ENCODE data around the gene HAL. TPM values are rescaled to one million over a fixed set of nuclear protein-coding genes. Genes with fewer than 3 reads are reported as not detected.

Gene HAL
- polyA plus RNA-seq, 1 of the 3 experiments (the other 2 are of a cell fraction), result 0.08 TPM

DNA sequence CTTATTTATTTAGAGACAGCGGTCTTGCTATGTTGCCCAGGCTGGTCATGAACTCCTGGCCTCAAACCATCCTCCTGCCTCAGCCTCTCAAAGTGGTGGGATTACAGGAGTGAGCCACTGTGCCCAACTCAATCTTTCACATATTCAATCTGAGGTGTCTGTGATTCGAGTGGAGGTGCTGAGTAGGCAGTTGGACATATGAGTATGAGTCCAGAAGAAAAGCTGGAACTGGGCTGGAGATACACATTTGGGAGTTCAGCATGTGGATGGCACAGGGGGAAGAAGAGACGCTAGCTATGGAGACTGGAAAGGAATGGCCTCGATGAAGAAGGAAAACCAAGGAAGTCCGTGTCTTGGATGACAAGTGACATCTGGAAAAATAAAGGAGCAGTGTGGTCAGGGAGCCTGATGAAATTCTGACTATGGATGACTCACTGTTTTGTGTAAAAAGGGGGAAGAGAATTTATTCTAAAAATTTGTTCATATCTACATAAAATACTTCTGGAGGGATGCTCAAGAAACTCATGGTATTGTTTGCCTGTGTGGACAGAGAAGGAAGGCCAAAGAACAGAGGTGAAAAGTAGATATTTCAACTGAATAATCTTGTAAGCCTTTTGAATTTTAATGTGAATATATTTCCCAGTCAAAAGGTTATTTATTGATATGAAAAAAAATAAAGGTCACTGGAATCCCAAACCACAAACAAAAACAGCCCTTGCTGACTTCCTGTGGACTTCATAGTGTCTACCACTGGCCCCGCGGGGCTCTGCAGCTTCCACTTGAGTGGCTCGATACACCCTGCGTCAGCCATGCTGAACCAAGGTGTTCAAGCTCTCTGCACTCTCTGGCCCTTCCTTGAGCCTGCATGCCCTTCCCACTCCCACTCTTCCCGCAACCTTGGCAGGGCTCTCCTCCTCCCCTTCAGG, 48.1 kb upstream of the HAL start:
- H3K9ac ChIP-seq, result no peak overlapping the region
- no peaks in the 10 kb centered on the region for H4K20me1 ChIP-seq (ENCODE audit: insufficient read depth)
- H3K9me2 ChIP-seq, result no peaks in the 10 kb centered on the region
- TF ChIP-seq NRF1 (IDR thresholded peaks at IDR 0.05; ENCODE audit: low read depth, low read length), result no peak
- TF ChIP-seq SMC3 (IDR thresholded peaks at IDR 0.05; ENCODE audit: low read depth, low read length), result no peak
- TF ChIP-seq CHD2 (IDR thresholded peaks at IDR 0.05; ENCODE audit: low read length, partially characterized antibody), result no peak
- TF ChIP-seq, protein P1, sequence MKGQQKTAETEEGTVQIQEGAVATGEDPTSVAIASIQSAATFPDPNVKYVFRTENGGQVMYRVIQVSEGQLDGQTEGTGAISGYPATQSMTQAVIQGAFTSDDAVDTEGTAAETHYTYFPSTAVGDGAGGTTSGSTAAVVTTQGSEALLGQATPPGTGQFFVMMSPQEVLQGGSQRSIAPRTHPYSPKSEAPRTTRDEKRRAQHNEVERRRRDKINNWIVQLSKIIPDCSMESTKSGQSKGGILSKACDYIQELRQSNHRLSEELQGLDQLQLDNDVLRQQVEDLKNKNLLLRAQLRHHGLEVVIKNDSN (IDR thresholded peaks at IDR 0.05; ENCODE audit: borderline replicate concordance, low read depth), result no peak
- peak; percentile 43; the same call in 1 of the 2 replicates for TF ChIP-seq FOSL2 (IDR thresholded peaks at IDR 0.05; ENCODE audit: borderline replicate concordance, low read depth)
- TF ChIP-seq GATA2 (CRISPR knock-in tag; IDR thresholded peaks at IDR 0.05), result no peak
- TF ChIP-seq JUND (IDR thresholded peaks at IDR 0.05), result 0 out of 2 replicates have a peak, but pooled peaks have one; percentile 26
- no peak for TF ChIP-seq CTCF (IDR thresholded peaks at IDR 0.05)
- TF ChIP-seq, protein P2, sequence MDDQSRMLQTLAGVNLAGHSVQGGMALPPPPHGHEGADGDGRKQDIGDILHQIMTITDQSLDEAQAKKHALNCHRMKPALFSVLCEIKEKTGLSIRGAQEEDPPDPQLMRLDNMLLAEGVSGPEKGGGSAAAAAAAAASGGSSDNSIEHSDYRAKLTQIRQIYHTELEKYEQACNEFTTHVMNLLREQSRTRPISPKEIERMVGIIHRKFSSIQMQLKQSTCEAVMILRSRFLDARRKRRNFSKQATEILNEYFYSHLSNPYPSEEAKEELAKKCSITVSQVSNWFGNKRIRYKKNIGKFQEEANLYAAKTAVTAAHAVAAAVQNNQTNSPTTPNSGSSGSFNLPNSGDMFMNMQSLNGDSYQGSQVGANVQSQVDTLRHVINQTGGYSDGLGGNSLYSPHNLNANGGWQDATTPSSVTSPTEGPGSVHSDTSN (IDR thresholded peaks at IDR 0.05), result peak; percentile 33; the same call in 1 of the 2 replicates
- TF ChIP-seq FOXJ3 (CRISPR knock-in tag; IDR thresholded peaks at IDR 0.05), result no peak
- peak; percentile 44; the same call in 1 of the 2 replicates for TF ChIP-seq TCF12 (IDR thresholded peaks at IDR 0.05)
- POLR2A ChIA-PET, result no interaction called here
- H3K27me3 ChIP-seq (ENCODE audit: insufficient read depth), result no peaks in the 10 kb centered on the region
- no peaks in the 10 kb centered on the region for H3K79me2 ChIP-seq (ENCODE audit: insufficient read depth)
- peaks cover 0 to 10% of the 10 kb centered on the region in 2 experiments; a peak in 1 of 4 replicates for H3K4me1 ChIP-seq (ENCODE audit: control insufficient read depth in 1 of 2, insufficient read depth in 2 of 2, low read depth in 1 of 2, low read length in 1 of 2)
- no peaks in the 10 kb centered on the region for H3K36me3 ChIP-seq (replicated peaks in 1 of 2; ENCODE audit: control insufficient read depth in 1 of 2, insufficient read depth in 2 of 2, low read length in 1 of 2)
- H3F3A ChIP-seq (replicated peaks; ENCODE audit: insufficient read depth), result peaks cover 13% of the 10 kb centered on the region
- H3K27ac ChIP-seq (ENCODE audit: low read depth in 2 of 2, low read length in 1 of 2), result no peak overlapping the region
- CTCF ChIA-PET, result interaction anchor here (0.7 kb wide), 1 partner anchor 25 kb away, joined by 3 read pairs; no protein-coding TSS in a partner anchor
- no peak overlapping the region for H3K4me3 ChIP-seq (ENCODE audit: low read depth in 2 of 2, low read length in 1 of 2)
- H3K9me3 ChIP-seq, result no peaks in the 10 kb centered on the region
- no peak overlapping the region for H3K4me2 ChIP-seq
- no peak overlapping the region for H2AFZ ChIP-seq (ENCODE audit: low read depth)
- no peak for DNase-seq
- 67% methylated on average over 10 of the region's 10 CpGs for WGBS (ENCODE audit: low lambda C conversion rate)

- 95% methylated on average over 1 of the region's 1 CpG for WGBS (ENCODE audit: low lambda C conversion rate)
- Histone ChIP-seq H3K9me2 (no peaks in the 10 kb centered on the region), H3K36me3 (replicated peaks in 1 of 2; ENCODE audit: control insufficient read depth in 1 of 2, insufficient read depth in 2 of 2, low read length in 1 of 2) (no peaks in the 10 kb centered on the region), H3K27me3 (ENCODE audit: insufficient read depth) (no peaks in the 10 kb centered on the region), H3K4me2 (no peak overlapping the region), H3K4me3 (ENCODE audit: low read depth in 2 of 2, low read length in 1 of 2) (no peak overlapping the region), H2AFZ (ENCODE audit: low read depth) (no peak overlapping the region), H3K9me3 (no peaks in the 10 kb centered on the region), H3F3A (replicated peaks; ENCODE audit: insufficient read depth) (no peaks in the 10 kb centered on the region), H3K9ac (no peak overlapping the region), H3K79me2 (ENCODE audit: insufficient read depth) (no peaks in the 10 kb centered on the region), H4K20me1 (ENCODE audit: insufficient read depth) (no peaks in the 10 kb centered on the region), H3K27ac (ENCODE audit: low read depth in 2 of 2, low read length in 1 of 2) (no peak overlapping the region), H3K4me1 (ENCODE audit: control insufficient read depth in 1 of 2, insufficient read depth in 2 of 2, low read depth in 1 of 2, low read length in 1 of 2) (no peaks in the 10 kb centered on the region; a peak in 1 of 4 replicates)
- CTCF ChIA-PET, result interaction anchor here (0.7 kb wide), 1 partner anchor 193 kb away, joined by 3 read pairs; no protein-coding TSS in a partner anchor
- POLR2A ChIA-PET, result no interaction called here
- no peak for DNase-seq
- no peak for TF ChIP-seq ZBTB33 (IDR thresholded peaks at IDR 0.05; ENCODE audit: borderline replicate concordance, low read depth)
- no peak for TF ChIP-seq RCOR1 (IDR thresholded peaks at IDR 0.05; ENCODE audit: low read length)
- no peak for TF ChIP-seq NRF1 (IDR thresholded peaks at IDR 0.05; ENCODE audit: low read depth, low read length)
- TF ChIP-seq, protein P3, sequence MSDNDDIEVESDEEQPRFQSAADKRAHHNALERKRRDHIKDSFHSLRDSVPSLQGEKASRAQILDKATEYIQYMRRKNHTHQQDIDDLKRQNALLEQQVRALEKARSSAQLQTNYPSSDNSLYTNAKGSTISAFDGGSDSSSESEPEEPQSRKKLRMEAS (IDR thresholded peaks at IDR 0.05; ENCODE audit: low read depth), result no peak
Observed at GRCh38 chr12:96041181-96041580, 45.0 kb upstream of the HAL start.
